T-helper 17 cell (primary cell): ENCODE results near the gene RALGAPA1. TPM values are rescaled to one million over a fixed set of nuclear protein-coding genes. Genes with fewer than 3 reads are reported as not detected.
"Not testable (repeated sequence)": the region's sequence is repeated elsewhere in the genome, so short reads cannot be mapped to it uniquely, and the experiment has no call there.

ENCODE experiments used
- ATAC-seq: fragments of 150-1000 bp; cut with Tn5 transposase; 2 replicates; pipeline ENCODE4 v1.10.0; 2021; ENCODE audit warnings: mild to moderate bottlenecking, moderate library complexity
- DNase-seq, 3 donors: peaks; one replicate each; pipeline versions ENCODE4 v3.0.0 to v3.0.0-alpha.2; 2020 to 2021
- H3K9me3 ChIP-seq: one replicate; pipeline ENCODE4 v1.7.0; 2013; ENCODE audit warnings: low read length, mild to moderate bottlenecking; ENCODE audit not compliant: control insufficient read depth, poor library complexity, severe bottlenecking
- H3K27ac Mint-ChIP-seq: one replicate; pipeline ENCODE4 v1.8.0; 2022; ENCODE audit warnings: mild to moderate bottlenecking, moderate library complexity, mixed read lengths
- H3K27me3 Mint-ChIP-seq: one replicate; pipeline ENCODE4 v1.8.0; 2022; ENCODE audit warnings: mixed read lengths
- H3K36me3 Mint-ChIP-seq: one replicate; pipeline ENCODE4 v1.8.0; 2022; ENCODE audit warnings: low read depth, mixed read lengths
- H3K4me1 Mint-ChIP-seq: one replicate; pipeline ENCODE4 v1.8.0; 2022; ENCODE audit warnings: mild to moderate bottlenecking, mixed read lengths
- H3K4me3 Mint-ChIP-seq: one replicate; pipeline ENCODE4 v1.8.0; 2022; ENCODE audit warnings: mild to moderate bottlenecking, moderate library complexity, mixed read lengths
- total RNA-seq, 4 donors: library from RNA in 2 of 4; stranded (reverse) in 2 of 4; gene quantifications; one replicate each; pipeline ENCODE4 v1.2.3 and lab custom pipeline; 2022 to 2026

The RALGAPA1 gene
- total RNA-seq, 2 donors from 2014 or later, result 79.0 to 79.4 TPM

DNA sequence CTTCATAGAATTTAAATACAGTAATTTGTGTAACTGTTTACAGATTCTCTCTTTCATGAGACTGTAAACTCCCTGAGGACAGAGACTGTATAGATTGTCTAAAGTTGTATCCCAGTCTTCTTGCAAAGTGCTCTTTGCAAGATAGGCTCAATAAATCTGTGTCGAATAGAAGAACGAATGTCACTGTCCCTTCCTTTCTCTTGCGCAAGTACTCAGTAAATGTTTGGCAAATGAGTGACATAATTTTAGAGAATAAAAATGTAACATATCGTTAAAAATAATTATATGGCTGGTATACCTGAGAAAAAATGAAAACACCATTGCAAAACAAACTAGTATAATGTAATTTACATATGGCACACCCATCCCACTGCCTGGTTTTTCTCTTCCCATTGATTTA is 1.9 kb upstream of the RALGAPA1 start:
- Mint-ChIP-seq H3K4me3 (no peak overlapping the region), H3K4me1 (peaks cover 18% of the 10 kb centered on the region), H3K27me3 (no peaks in the 10 kb centered on the region), H3K27ac (peak overlapping the region; percentile 95), H3K36me3 (no peaks in the 10 kb centered on the region)
- no peaks in the 10 kb centered on the region for H3K9me3 ChIP-seq
- ATAC-seq (no peak), DNase-seq (no peak)

DNA sequence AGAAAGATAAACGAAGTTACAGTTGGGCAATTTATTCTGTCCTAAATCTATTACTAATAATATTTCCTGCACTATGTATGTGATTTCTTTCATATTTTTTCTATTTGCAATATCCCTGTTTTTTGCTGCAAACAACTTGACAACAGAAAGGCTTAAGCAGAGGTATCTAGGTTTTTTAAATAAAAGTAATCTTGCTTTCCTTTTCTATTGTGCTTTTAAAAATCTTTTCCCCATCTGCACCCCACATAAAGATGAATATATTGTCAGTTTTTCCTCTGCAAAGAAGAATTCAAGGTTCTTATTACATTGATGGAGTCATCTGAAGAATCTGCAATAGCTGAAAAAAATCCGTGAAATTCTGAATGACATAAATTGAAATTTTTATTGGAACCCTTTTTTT is 502 bp upstream of the RALGAPA1 start:
- Mint-ChIP-seq H3K27me3 (no peaks in the 10 kb centered on the region), H3K4me3 (peak overlapping the region; percentile 99), H3K4me1 (peaks cover 18% of the 10 kb centered on the region), H3K36me3 (no peaks in the 10 kb centered on the region), H3K27ac (peak overlapping the region; percentile 95)
- no peaks in the 10 kb centered on the region for H3K9me3 ChIP-seq
- no peak for ATAC-seq
- no peak for DNase-seq

DNA sequence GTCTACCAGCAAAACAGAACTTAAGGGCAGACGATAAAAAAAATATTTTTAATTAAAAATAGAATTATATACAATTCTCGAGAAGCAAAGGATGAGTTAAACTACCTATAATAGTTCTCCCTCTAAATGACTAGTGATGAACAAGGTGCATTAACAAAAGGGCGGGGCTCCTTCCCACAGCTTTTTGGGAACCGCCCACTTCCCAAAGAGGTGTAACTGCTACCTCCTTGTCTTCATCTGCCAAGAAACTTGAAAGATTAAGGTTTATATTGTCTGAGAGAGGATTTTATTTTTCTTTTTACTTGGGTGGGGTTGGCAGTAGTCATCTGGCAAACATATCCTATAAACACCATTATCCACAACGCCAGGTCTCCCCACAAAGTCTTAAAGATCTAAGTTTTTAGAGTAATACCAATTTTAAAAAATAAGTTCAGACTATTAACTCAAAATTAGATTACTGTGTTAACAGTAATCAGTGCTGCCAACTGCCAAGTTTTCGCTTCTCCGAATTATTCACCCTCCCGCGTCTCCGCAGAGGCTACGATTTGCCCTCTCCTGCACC is 938 bp downstream of the RALGAPA1 start:
- Mint-ChIP-seq H3K4me3 (peak overlapping the region; percentile 99), H3K27ac (peak overlapping the region; percentile 95), H3K4me1 (peaks cover 22% of the 10 kb centered on the region), H3K36me3 (no peaks in the 10 kb centered on the region), H3K27me3 (no peaks in the 10 kb centered on the region)
- ATAC-seq (no peak), DNase-seq (no peak)
- H3K9me3 ChIP-seq, result no peaks in the 10 kb centered on the region

DNA sequence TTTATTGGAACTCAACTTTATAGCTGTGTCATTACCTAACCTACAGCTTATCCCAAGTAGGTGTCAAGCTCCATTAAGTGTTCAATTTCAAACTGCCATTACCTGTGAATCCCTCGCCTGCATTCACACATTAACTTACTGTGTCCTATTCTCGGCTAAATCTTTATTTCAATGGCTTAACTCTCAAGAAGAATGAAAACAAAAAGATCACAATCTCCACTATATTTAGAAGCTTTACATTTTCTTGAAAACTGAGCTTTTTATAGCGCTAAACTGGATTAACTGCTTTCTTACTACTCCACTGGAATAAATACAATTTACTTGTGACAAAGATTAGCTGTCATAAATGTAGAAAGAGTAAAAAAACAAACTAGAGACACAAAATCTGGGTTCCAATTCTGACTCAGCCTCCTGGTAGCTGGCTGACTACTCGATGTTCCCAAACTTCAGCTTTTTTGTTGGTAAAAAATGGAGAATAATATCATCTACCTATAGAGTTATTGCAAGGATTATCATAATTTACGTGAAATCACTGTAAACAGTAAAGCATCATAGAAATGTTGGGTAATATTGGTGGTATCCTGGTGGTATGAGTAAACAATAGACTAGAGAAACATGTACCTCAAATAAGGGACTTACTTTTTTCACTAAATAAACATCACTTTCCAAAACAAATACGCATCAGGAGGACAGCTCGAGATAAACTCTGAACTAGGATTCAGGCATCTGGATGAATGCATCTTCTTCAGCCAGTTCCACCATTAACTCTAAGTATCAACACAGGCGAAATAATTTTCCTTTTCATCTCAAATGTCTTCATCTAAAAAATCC is 1.7 kb downstream of the RALGAPA1 start:
- no peaks in the 10 kb centered on the region for H3K9me3 ChIP-seq
- ATAC-seq (no peak), DNase-seq (no peak)
- Mint-ChIP-seq H3K27me3 (no peaks in the 10 kb centered on the region), H3K4me3 (peak overlapping the region; percentile 99), H3K4me1 (peaks cover 25% of the 10 kb centered on the region), H3K36me3 (no peaks in the 10 kb centered on the region), H3K27ac (peak overlapping the region; percentile 95)

DNA sequence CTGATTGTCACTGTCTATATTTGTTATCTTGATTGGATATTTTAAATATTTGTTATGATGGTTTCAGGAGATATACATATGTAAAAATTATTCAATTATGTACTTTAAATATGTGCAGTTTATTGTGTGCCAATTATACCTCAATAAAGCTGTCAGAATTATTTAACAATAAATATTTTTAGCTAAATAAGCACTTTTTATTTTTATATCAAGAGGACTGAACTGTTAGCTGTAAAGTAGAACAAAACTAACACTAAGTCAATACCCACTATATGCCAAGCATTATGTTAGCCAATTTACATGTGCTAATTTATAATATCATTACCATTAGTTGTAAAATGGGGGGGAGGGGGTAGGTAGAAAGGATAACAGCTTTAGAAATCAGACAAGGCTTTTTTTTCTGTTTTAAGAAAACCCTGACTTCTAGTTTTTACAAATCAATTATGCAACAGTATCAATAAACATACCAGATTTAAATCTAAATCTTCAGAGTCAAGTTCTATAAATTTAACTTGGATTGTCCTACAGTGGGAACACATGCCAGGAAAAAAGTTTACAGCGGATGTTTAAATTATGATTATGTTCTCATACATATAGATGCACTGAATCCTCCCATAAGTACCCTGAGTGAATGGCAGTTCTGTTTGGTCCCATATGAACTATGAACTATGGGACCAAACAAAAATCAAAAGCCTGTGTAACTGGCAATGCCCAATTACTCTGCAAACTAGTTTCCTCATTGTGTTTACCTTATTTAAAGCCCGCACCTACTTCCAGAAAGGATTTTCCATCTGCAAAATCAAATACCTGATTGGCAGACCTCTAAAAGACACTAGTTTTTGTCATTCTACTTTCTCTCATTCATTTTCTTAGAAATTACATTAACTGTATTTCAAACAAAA is 2.8 kb downstream of the RALGAPA1 start:
- Mint-ChIP-seq H3K4me1 (peaks cover 34% of the 10 kb centered on the region), H3K4me3 (no peak overlapping the region), H3K27ac (no peak overlapping the region), H3K36me3 (no peaks in the 10 kb centered on the region), H3K27me3 (no peaks in the 10 kb centered on the region)
- DNase-seq (no peak), ATAC-seq (no peak)
- no peaks in the 10 kb centered on the region for H3K9me3 ChIP-seq

DNA sequence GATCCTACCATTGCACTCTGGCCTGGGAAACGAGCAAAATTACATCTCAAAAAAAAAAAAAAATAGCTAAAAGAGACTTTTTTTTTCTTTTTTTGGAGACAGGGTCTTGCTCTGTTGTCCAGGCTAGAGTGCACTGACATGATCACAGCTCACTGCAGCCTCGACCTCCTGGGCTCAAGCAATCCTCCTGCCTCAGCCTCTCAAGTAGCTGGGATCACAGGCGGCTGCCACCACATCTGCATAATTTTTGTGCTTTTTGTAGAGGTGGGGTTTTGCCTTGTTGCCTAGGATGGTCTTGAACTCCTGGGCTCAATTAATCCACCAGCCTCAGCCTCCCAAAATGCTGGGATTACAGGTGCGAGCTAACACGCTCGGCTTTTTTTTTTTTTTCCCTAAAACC is 11.3 kb downstream of the RALGAPA1 start:
- no peak for ATAC-seq
- no peak overlapping the region for H3K27ac Mint-ChIP-seq
- no peaks in the 10 kb centered on the region for H3K36me3 Mint-ChIP-seq
- H3K4me3 Mint-ChIP-seq, result no peak overlapping the region
- H3K27me3 Mint-ChIP-seq, result no peaks in the 10 kb centered on the region
- no peak for DNase-seq
- no peaks in the 10 kb centered on the region for H3K9me3 ChIP-seq
- H3K4me1 Mint-ChIP-seq, result peaks cover 46% of the 10 kb centered on the region

DNA sequence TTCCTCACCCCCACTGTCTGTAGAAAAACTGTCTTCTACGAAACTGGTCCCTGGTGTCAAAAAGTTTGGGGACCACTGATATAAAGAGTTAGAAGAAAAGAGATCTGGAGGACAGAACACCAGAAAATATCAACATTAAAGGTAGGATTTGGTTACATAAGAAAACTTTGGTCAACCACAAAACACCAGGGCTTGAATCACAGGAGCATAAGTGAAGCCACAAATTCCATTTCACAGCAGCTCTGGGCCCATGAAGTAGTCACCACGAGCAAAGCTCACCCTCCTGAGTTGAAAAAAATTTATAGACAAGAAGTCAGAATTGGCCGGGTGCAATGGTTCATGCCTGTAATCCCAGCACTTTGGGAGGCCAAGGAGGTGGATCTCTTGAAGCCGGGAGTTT is 19.4 kb downstream of the RALGAPA1 start:
- DNase-seq (no peak), ATAC-seq (peak; percentile 35)
- no peak overlapping the region for H3K4me3 Mint-ChIP-seq
- H3K9me3 ChIP-seq, result no peaks in the 10 kb centered on the region
- peaks cover 4% of the 10 kb centered on the region for H3K36me3 Mint-ChIP-seq
- peak overlapping the region; percentile 61 for H3K27ac Mint-ChIP-seq
- H3K4me1 Mint-ChIP-seq, result peaks cover 34% of the 10 kb centered on the region
- H3K27me3 Mint-ChIP-seq, result no peaks in the 10 kb centered on the region

DNA sequence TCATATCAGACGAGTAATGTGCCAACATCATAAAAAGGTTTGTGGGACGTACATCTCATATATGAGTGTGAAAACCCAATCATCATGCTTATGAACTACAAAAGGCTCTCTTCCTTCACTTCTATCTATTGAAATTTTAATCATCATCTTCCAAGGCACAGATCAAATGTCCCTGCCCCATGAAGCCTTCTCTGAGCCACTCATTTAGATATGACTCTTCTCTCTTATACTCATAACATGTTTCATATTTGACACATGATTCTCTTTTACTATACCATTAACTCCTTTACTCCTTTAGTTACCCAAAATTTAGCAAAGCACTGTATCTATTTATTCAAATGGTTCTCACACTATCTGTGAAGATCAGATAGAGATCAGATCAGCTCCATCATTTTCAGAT is 22.2 kb downstream of the RALGAPA1 start:
- peaks cover 31% of the 10 kb centered on the region for H3K4me1 Mint-ChIP-seq
- H3K36me3 Mint-ChIP-seq, result peaks cover 4% of the 10 kb centered on the region
- H3K9me3 ChIP-seq, result no peaks in the 10 kb centered on the region
- peak overlapping the region; percentile 30 for H3K27ac Mint-ChIP-seq
- no peak overlapping the region for H3K4me3 Mint-ChIP-seq
- DNase-seq, result no peak
- ATAC-seq, result no peak
- no peaks in the 10 kb centered on the region for H3K27me3 Mint-ChIP-seq

DNA sequence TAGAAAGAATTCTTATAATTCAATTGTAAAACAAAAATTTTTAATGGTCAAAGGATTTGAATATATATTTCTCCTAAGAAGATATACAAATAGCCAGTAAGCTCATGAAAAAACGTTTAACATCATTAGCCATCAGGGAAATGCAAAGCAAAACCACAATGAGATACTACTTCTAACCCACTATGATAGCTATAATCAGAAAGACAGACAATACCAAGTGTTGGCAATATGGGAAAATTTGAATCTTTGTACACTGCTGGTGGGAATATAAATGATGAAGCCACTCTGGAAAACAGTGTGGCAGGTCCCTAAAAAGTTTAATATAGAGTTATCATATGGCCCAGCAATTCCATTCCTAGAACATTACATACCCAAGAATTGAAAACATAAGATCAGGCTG is 25.4 kb downstream of the RALGAPA1 start:
- H3K4me3 Mint-ChIP-seq, result no peak overlapping the region
- H3K36me3 Mint-ChIP-seq, result peaks cover 4% of the 10 kb centered on the region
- DNase-seq (no peak), ATAC-seq (no peak)
- peaks cover 17% of the 10 kb centered on the region for H3K4me1 Mint-ChIP-seq
- H3K9me3 ChIP-seq, result peaks cover 5% of the 10 kb centered on the region
- no peak overlapping the region for H3K27ac Mint-ChIP-seq
- no peaks in the 10 kb centered on the region for H3K27me3 Mint-ChIP-seq

DNA sequence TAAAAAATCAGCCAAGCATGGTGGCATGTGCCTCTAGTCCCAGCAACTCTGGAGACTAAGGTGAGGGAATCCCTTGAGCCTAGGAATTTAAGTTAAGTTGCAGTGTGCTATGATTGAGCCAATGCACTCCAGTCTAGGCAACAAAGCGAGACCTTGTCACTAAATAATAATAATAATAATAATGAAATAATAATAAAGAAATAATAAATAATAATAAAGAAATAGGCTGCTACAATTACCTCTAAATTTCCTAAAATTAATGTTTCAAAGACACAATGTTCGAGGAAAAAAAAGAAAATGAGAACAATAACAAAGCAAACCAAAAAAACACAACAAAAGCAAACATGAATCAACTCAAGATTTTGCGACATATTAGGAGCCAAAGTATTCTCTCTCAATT is 29.7 kb downstream of the RALGAPA1 start:
- Mint-ChIP-seq H3K4me1 (peaks cover 8% of the 10 kb centered on the region), H3K4me3 (no peak overlapping the region), H3K27me3 (no peaks in the 10 kb centered on the region), H3K36me3 (peaks cover 2% of the 10 kb centered on the region), H3K27ac (no peak overlapping the region)
- no peak for DNase-seq
- peaks cover 5% of the 10 kb centered on the region for H3K9me3 ChIP-seq
- ATAC-seq, result no peak

DNA sequence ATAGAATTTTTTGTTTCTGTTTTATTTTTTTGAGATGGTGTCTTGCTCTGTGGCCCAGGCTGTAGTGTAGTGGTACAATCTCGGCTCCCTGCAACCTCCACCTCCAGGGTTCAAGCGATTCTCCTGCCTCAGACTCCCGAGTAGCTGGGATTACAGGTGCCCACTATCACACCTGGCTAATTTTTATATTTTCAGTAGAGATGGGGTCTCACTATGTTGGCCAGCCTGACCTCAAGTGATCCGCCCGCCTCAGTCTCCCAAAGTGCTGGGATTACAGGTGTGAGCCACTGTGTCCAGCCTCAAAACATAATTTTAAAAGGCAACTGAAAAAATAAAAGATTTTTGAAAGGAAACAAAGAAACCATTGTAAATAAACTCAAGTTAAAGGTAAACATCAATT is 31.5 kb downstream of the RALGAPA1 start:
- H3K4me3 Mint-ChIP-seq, H3K9me3 ChIP-seq, H3K27me3 Mint-ChIP-seq, H3K27ac Mint-ChIP-seq, DNase-seq, ATAC-seq, H3K36me3 Mint-ChIP-seq: not testable (repeated sequence)
- H3K4me1 Mint-ChIP-seq, result peaks cover 10% of the 10 kb centered on the region

DNA sequence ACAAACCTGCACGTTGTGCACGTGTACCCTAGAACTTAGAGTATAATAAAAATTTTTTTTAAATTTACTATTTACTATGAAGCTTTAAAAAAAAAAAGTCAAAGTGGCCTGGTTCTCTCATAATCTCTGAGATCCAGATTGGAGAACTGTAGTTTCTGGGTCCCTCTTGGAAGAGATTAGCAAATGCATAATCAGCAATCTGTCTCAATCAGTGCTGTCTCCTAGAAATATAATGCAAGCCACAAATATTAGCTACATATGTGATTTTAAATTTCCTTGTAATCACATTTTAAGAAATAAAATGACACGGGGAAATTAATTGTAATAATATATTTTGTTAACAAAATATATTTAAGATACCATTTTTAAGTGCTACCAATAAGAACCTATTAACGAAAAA is 32.3 kb downstream of the RALGAPA1 start:
- Mint-ChIP-seq H3K4me3 (no peak overlapping the region), H3K27me3 (no peaks in the 10 kb centered on the region), H3K36me3 (peaks cover 2% of the 10 kb centered on the region), H3K27ac (no peak overlapping the region), H3K4me1 (peaks cover 10% of the 10 kb centered on the region)
- no peak for ATAC-seq
- DNase-seq, result no peak
- peaks cover 5% of the 10 kb centered on the region for H3K9me3 ChIP-seq

DNA sequence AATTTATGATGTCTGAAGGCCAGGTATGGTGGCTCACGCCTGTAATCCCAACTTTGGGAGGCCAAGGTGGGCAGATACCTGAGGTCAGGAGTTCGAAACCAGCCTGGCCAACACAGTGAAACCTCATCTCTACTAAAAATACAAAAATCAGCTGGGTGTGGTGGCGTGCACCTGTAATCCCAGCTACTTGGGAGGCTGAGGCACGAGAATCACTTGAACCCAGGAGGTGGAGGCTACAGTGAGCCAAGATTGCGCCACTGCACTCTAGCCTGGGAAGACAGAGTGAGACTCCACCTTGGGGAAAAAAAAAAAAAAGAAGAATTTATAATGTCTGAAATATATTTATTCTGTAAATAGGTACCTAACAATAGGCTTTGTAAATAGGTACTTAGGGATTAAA is 33.0 kb downstream of the RALGAPA1 start:
- H3K9me3 ChIP-seq, H3K27me3 Mint-ChIP-seq, H3K36me3 Mint-ChIP-seq, H3K27ac Mint-ChIP-seq, DNase-seq, ATAC-seq, H3K4me3 Mint-ChIP-seq: not testable (repeated sequence)
- peaks cover 10% of the 10 kb centered on the region for H3K4me1 Mint-ChIP-seq
